ENCODE results near the gene KCNT1. TPM values are rescaled to one million over a fixed set of nuclear protein-coding genes. Genes with fewer than 3 reads are reported as not detected.
"Not testable (repeated sequence)": the region's sequence is repeated elsewhere in the genome, so short reads cannot be mapped to it uniquely, and the experiment has no call there.

Gene KCNT1
- total and polyA plus RNA-seq, 9 donors: 3.2 to 13.1 (median 8.2) TPM

DNA sequence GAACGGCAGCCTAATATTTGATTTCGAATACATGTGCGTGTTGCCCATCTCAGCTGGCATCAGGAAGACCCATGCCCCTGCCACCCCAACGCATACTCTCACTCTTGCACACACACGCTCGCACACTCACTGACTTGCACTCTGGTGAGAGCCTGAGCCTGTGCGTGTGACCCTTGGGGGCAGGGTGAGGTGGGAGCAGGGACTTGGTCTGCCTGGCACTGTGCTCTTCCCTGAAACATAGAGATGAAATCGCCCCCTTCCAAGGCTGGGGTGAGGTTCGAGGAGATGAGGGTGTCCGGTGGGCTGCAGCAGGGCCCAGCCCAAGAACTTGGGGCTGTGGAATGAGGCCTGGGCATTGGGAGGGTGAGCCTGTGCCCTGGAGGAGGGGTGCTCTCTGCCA, 37.7 kb upstream of the KCNT1 start:
- WGBS (ENCODE audit: insufficient coverage): 94% methylated on average over 7 of the region's 10 CpGs
- no peaks in the 10 kb centered on the region for H3K36me3 ChIP-seq (ENCODE audit: control insufficient read depth, insufficient read depth, low read length)
- H3K27me3 ChIP-seq (ENCODE audit: control insufficient read depth, insufficient read depth, low read length): no peaks in the 10 kb centered on the region
- H3K9me3 ChIP-seq (replicated peaks; ENCODE audit: control insufficient read depth, low read depth, low read length): no peaks in the 10 kb centered on the region
- no peak overlapping the region for H3K27ac ChIP-seq (ENCODE audit: low read length)
- DNase-seq: no peak
- no peak overlapping the region for H3K4me3 ChIP-seq (ENCODE audit: low read length)
- H3K4me1 ChIP-seq (ENCODE audit: control insufficient read depth, insufficient read depth, low read length): peaks cover 20% of the 10 kb centered on the region

DNA sequence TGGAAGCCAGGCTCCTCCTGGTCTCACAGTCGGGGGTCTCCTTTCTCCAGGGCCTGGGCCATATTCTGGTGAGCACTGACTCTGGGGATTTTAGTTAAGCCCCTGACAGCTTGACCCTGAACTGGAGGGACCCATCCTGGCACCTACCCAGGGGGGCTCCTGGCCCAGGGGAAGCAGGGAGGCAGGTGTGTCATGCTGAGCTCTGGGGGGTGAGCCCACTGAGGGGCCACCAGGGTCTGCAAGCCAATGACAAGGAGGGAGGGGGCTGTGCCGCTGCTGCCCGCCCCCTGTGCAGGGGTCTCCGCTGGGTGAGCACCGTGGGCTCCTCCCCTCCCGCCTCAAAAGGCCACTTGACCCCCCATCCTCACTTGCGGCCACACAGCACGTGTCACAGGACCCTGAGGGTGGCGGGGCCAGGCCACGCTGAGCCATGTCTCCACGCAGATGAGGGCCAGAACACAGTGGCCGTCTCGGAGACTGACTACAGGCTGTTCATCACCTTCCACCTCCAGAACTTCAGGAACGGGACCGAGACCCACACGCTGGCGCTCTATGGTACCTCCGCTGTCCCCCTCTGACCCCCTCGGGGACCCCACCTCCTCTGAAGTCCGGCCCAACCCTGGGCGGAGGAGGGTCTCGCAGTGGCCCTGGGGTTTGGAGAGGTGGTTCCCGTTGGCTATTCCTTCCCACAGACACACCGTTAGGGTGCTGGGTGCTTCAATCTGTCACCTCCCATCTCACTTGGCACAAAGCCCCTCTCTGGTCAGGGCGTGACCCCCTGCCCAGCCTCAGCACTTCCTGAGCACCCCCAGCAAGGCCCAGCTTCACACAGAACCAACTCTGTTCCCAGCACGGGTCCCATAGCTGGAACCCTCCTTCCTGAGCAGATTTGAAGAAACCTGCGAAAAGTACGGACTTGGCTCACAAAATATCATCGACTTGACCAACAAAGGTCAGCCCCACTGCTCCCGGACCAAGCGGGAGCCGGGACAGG, 36.9 kb upstream of the KCNT1 start:
- Histone ChIP-seq H3K4me3 (ENCODE audit: low read length) (no peak overlapping the region), H3K36me3 (ENCODE audit: control insufficient read depth, insufficient read depth, low read length) (no peaks in the 10 kb centered on the region), H3K27ac (ENCODE audit: low read length) (no peak overlapping the region), H3K4me1 (ENCODE audit: control insufficient read depth, insufficient read depth, low read length) (peaks cover 20% of the 10 kb centered on the region), H3K27me3 (ENCODE audit: control insufficient read depth, insufficient read depth, low read length) (no peaks in the 10 kb centered on the region), H3K9me3 (replicated peaks; ENCODE audit: control insufficient read depth, low read depth, low read length) (no peaks in the 10 kb centered on the region)
- DNase-seq: no peak
- WGBS (ENCODE audit: insufficient coverage): 79% methylated on average over 20 of the region's 32 CpGs

- H3K4me1 ChIP-seq (ENCODE audit: control insufficient read depth, insufficient read depth, low read length): peaks cover 20% of the 10 kb centered on the region
- H3K4me3 ChIP-seq (ENCODE audit: low read length): no peak overlapping the region
- no peak overlapping the region for H3K27ac ChIP-seq (ENCODE audit: low read length)
- WGBS (ENCODE audit: insufficient coverage): 89% methylated on average over 7 of the region's 12 CpGs
- no peaks in the 10 kb centered on the region for H3K36me3 ChIP-seq (ENCODE audit: control insufficient read depth, insufficient read depth, low read length)
- DNase-seq: no peak
- H3K27me3 ChIP-seq (ENCODE audit: control insufficient read depth, insufficient read depth, low read length): no peaks in the 10 kb centered on the region
- no peaks in the 10 kb centered on the region for H3K9me3 ChIP-seq (replicated peaks; ENCODE audit: control insufficient read depth, low read depth, low read length)
Observed at GRCh38 chr9:135665795-135666189, 36.2 kb upstream of the KCNT1 start.

DNA sequence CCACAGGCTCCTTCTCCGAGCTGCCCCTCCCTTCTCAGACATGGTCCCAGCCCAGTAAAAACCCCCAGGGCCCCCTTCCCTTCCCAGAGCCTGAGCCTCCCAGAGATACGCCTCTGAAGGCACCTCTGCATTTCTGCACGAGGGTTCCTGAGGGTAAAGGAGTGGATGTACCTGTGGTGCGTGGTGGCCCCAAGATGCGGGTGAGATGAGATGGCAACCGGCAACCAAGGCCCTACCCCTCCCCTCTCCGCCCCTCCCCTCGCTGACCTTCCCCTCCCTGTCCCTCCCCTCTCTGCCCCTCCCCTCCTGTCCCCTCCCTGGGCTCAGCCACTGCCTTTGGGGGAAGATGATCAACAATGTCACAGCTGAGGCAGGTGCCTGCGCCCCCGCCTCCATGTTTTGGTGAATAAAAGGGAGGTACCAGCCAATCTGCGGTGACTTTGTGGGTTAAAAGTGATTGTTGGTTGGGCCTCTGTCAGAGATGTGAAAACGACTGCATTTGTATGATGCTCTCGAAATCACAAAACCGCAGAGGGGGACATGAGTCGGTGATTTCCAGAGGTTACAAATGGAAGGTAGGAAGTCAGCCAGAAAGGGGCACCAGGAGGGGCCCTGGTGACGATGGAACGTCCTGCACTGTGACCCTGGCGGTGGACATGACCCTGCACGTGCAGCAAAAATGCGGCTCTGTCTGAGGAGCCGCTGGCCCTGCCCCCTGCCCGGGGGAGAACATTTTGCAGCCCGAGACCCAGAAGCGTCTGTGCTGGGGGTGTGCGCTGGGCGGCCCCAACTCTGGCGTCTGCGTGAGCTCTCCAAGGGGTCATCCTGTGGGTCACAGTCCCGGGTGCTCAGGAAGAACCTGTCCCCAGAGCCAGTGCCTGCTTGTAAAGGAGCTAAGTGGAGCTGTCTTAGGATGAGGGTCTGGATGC, 35.2 kb upstream of the KCNT1 start:
- H3K4me3 ChIP-seq (ENCODE audit: low read length): no peak overlapping the region
- peaks cover 16% of the 10 kb centered on the region for H3K4me1 ChIP-seq (ENCODE audit: control insufficient read depth, insufficient read depth, low read length)
- no peak overlapping the region for H3K27ac ChIP-seq (ENCODE audit: low read length)
- no peaks in the 10 kb centered on the region for H3K9me3 ChIP-seq (replicated peaks; ENCODE audit: control insufficient read depth, low read depth, low read length)
- no peak for DNase-seq
- 45% methylated on average over 18 of the region's 29 CpGs for WGBS (ENCODE audit: insufficient coverage)
- peaks cover 3% of the 10 kb centered on the region for H3K27me3 ChIP-seq (ENCODE audit: control insufficient read depth, insufficient read depth, low read length)
- no peaks in the 10 kb centered on the region for H3K36me3 ChIP-seq (ENCODE audit: control insufficient read depth, insufficient read depth, low read length)

- H3K36me3 ChIP-seq (ENCODE audit: control insufficient read depth, insufficient read depth, low read length): no peaks in the 10 kb centered on the region
- H3K9me3 ChIP-seq (replicated peaks; ENCODE audit: control insufficient read depth, low read depth, low read length): no peaks in the 10 kb centered on the region
- peaks cover 3% of the 10 kb centered on the region for H3K27me3 ChIP-seq (ENCODE audit: control insufficient read depth, insufficient read depth, low read length)
- H3K27ac ChIP-seq (ENCODE audit: low read length): no peak overlapping the region
- DNase-seq: no peak
- no peak overlapping the region for H3K4me3 ChIP-seq (ENCODE audit: low read length)
- H3K4me1 ChIP-seq (ENCODE audit: control insufficient read depth, insufficient read depth, low read length): peaks cover 8% of the 10 kb centered on the region
- WGBS (ENCODE audit: insufficient coverage): 51% methylated on average over 9 of the region's 9 CpGs
Observed at GRCh38 chr9:135667463-135668001, 34.5 kb upstream of the KCNT1 start.

GRCh38 chr9:135669018-135669417, 33.0 kb upstream of the KCNT1 start:
- not testable (repeated sequence) for H3K27ac ChIP-seq (ENCODE audit: low read length); H3K4me1 ChIP-seq (ENCODE audit: control insufficient read depth, insufficient read depth, low read length); H3K4me3 ChIP-seq (ENCODE audit: low read length); H3K36me3 ChIP-seq (ENCODE audit: control insufficient read depth, insufficient read depth, low read length); H3K27me3 ChIP-seq (ENCODE audit: control insufficient read depth, insufficient read depth, low read length); DNase-seq; H3K9me3 ChIP-seq (replicated peaks; ENCODE audit: control insufficient read depth, low read depth, low read length)
- 83% methylated on average over 1 of the region's 5 CpGs for WGBS (ENCODE audit: insufficient coverage)

DNA sequence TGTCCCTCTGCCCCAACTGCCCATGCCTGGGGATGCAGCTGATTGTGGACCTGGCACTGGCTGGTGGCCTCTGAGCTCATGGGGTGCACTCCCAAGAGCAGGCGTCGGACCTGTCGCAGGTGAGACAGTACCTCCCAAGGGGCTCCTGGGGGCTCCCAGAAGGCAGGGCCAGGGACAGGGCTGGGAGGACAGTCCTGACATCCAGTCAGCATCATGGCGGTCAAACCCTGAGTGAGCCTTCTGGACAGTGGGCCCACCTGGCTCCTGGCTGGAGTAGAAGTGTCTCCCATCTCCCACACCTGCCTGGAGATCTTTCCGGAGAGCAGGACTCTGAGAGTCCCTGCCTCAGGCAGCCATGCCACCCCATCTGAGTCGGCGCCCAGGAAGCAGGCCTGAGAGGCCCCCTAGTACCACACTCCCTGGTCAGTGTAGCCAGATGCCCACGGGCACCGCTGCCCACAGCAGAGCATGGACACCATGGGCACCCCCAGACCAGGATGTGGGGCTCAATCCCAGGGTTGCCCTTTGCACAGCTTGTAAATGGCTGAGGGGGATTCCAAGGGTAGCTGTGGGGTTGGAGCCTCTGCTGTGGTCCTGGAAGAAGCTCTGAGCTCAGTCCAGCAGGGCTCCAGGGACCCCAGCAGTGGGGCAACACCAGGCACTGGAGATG, 32.2 kb upstream of the KCNT1 start:
- Histone ChIP-seq H3K9me3 (replicated peaks; ENCODE audit: control insufficient read depth, low read depth, low read length) (no peaks in the 10 kb centered on the region), H3K27ac (ENCODE audit: low read length) (no peak overlapping the region), H3K36me3 (ENCODE audit: control insufficient read depth, insufficient read depth, low read length) (no peaks in the 10 kb centered on the region), H3K4me1 (ENCODE audit: control insufficient read depth, insufficient read depth, low read length) (no peaks in the 10 kb centered on the region), H3K4me3 (ENCODE audit: low read length) (no peak overlapping the region), H3K27me3 (ENCODE audit: control insufficient read depth, insufficient read depth, low read length) (peaks cover 6% of the 10 kb centered on the region)
- WGBS (ENCODE audit: insufficient coverage): 97% methylated on average over 8 of the region's 9 CpGs
- DNase-seq: no peak

- Histone ChIP-seq H3K9me3 (replicated peaks; ENCODE audit: control insufficient read depth, low read depth, low read length) (no peaks in the 10 kb centered on the region), H3K36me3 (ENCODE audit: control insufficient read depth, insufficient read depth, low read length) (no peaks in the 10 kb centered on the region), H3K4me3 (ENCODE audit: low read length) (no peak overlapping the region), H3K27me3 (ENCODE audit: control insufficient read depth, insufficient read depth, low read length) (peaks cover 6% of the 10 kb centered on the region), H3K4me1 (ENCODE audit: control insufficient read depth, insufficient read depth, low read length) (no peaks in the 10 kb centered on the region), H3K27ac (ENCODE audit: low read length) (no peak overlapping the region)
- no peak for DNase-seq
- 86% methylated on average over 38 of the region's 41 CpGs for WGBS (ENCODE audit: insufficient coverage)
Observed at GRCh38 chr9:135670721-135671590, 31.0 kb upstream of the KCNT1 start.

- no peak overlapping the region for H3K4me3 ChIP-seq (ENCODE audit: low read length)
- 56% methylated on average over 17 of the region's 17 CpGs for WGBS (ENCODE audit: insufficient coverage)
- H3K9me3 ChIP-seq (replicated peaks; ENCODE audit: control insufficient read depth, low read depth, low read length): no peaks in the 10 kb centered on the region
- peaks cover 6% of the 10 kb centered on the region for H3K27me3 ChIP-seq (ENCODE audit: control insufficient read depth, insufficient read depth, low read length)
- no peaks in the 10 kb centered on the region for H3K4me1 ChIP-seq (ENCODE audit: control insufficient read depth, insufficient read depth, low read length)
- no peak overlapping the region for H3K27ac ChIP-seq (ENCODE audit: low read length)
- no peaks in the 10 kb centered on the region for H3K36me3 ChIP-seq (ENCODE audit: control insufficient read depth, insufficient read depth, low read length)
- no peak for DNase-seq
Observed at GRCh38 chr9:135671591-135672041, 30.4 kb upstream of the KCNT1 start.
